ENCODE results near the gene AP2M1.

AP2M1 gene

DNA sequence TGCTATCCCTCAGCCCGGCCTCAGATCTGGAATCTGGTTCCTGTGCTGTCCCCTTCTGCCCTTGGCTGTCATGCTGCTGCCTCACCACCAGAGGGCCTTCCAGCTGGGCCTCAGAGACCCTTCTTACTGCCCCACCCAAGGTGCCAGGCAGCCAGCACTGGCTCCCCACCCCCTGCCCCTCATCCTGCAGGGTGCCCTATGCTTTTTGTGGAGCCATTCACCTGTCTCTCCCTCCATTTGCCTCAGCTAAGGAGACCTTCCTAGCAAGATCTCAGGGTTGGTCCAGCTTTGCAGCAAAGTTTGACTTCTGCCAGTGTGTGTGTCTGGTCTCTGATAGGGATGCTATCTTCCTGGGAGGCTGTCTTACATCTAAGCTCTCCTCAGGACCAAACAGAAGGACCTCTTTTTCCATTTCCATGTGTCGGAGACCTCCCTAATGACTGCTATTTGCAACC, 52.9 kb downstream of the AP2M1 start:
- Histone ChIP-seq H3K27me3 (ENCODE audit: control insufficient read depth in 1 of 2, insufficient read depth in 2 of 2, low read length in 2 of 2) (peaks cover 40 to 59% of the 10 kb centered on the region in 2 donors), H3K9me3 (ENCODE audit: control insufficient read depth in 2 of 2, low read length in 2 of 2) (no peaks in the 10 kb centered on the region), H3K9ac (ENCODE audit: low read length in 2 of 2) (no peak overlapping the region), H3K4me1 (ENCODE audit: control insufficient read depth, insufficient read depth, low read length) (peaks cover 25% of the 10 kb centered on the region), H3K36me3 (ENCODE audit: control insufficient read depth in 2 of 2, insufficient read depth in 2 of 2, low read length in 2 of 2) (no peaks in the 10 kb centered on the region), H3K27ac (ENCODE audit: low read length) (no peak overlapping the region), H3K4me3 (ENCODE audit: low read length in 2 of 2) (no peak overlapping the region)

DNA sequence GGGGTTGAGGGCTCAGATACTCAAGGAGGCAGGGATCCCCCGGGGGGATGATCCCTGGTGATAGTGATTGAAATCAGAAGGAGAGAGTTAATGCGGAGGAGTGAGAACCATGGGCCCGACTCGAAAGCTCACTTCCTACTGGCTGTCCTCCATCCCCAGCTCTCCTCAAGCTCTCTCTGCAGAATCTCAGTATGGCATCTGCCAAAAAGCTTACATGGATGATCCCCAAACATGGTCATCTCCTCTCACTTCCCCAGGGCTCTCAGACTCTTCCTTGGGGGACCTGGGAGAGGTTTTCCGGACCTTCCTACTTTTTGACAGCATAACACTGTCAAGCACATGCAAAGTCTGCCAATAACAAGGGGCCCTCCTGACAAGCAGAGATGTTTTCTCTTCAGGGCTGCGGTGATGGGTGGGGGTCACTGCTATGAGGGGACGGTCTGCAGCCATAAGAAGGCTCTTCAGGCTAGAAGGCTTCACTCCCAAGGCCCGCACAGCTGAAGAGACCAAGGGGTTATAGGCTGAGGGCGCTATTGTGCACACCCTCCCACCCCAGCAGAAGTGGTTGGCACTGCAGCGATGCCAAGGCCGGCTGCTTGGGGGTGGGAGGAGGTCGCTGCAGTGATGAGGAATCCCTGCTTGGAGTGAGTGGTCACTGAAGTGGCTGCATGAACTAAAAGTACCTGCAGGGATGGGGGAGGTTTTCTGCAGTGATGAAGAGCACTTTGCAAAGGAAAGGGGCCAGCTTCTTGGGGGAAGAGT, 53.9 kb downstream of the AP2M1 start:
- Histone ChIP-seq H3K9me3 (ENCODE audit: control insufficient read depth in 2 of 2, low read length in 2 of 2) (no peaks in the 10 kb centered on the region), H3K4me3 (ENCODE audit: low read length in 2 of 2) (peak overlapping the region; percentile 59 to 74), H3K27me3 (ENCODE audit: control insufficient read depth in 1 of 2, insufficient read depth in 2 of 2, low read length in 2 of 2) (peaks cover 40 to 57% of the 10 kb centered on the region in 2 donors), H3K36me3 (ENCODE audit: control insufficient read depth in 2 of 2, insufficient read depth in 2 of 2, low read length in 2 of 2) (no peaks in the 10 kb centered on the region), H3K9ac (ENCODE audit: low read length in 2 of 2) (no peak overlapping the region), H3K4me1 (ENCODE audit: control insufficient read depth, insufficient read depth, low read length) (peaks cover 25% of the 10 kb centered on the region), H3K27ac (ENCODE audit: low read length) (no peak overlapping the region)

DNA sequence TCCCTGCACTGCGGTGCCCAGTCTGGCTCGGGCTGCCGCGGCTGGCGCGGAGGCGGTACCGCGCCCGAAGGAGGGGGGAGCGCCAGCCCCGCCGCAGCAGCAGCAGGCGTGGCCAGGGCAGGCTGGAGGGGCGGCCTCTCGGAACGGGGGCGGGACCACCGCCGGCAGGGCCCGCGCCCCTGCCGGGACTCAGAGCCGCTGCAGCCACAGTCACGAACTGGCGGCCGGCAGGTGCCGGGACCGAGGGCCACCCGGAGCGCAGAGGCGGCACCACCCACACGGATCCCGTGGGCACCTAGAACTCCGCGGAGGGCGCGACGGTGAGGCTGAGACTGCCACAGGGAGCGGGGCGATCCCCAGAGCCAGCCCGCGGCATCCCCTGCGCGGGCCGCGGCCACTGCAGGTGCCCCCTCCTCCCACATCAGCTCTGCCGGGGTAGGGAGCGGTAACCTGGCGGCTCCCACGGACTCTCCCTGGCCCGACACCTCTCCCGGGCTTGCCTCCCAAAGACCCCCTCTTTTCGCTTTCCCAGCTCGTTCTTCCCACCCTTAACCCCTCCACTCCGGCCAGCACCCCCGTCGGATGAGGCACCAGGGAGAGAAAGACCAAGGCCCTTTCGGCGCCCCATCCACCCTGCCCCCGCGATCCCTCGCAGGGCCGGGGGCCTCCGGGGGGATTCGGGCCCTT, 54.9 kb downstream of the AP2M1 start, which contains the start of gene VWA5B2:
VWA5B2 (plus strand) TSS at position 192 of the 687 bp plus-strand sequence. CDS start 944 bp downstream, outside the sequence.
- peaks cover 25% of the 10 kb centered on the region for H3K4me1 ChIP-seq (ENCODE audit: control insufficient read depth, insufficient read depth, low read length)
- H3K9me3 ChIP-seq (ENCODE audit: control insufficient read depth in 2 of 2, low read length in 2 of 2): no peaks in the 10 kb centered on the region
- peak within 1 kb of the TSS; percentile 59 to 74 for H3K4me3 ChIP-seq (ENCODE audit: low read length in 2 of 2)
- H3K36me3 ChIP-seq (ENCODE audit: control insufficient read depth in 2 of 2, insufficient read depth in 2 of 2, low read length in 2 of 2): no peaks in the 10 kb centered on the region
- no peak within 1 kb of the TSS for H3K27ac ChIP-seq (ENCODE audit: low read length)
- H3K9ac ChIP-seq (ENCODE audit: low read length in 2 of 2): no peak within 1 kb of the TSS
- peaks cover 40 to 62% of the 10 kb centered on the region in 2 donors for H3K27me3 ChIP-seq (ENCODE audit: control insufficient read depth in 1 of 2, insufficient read depth in 2 of 2, low read length in 2 of 2)

- Histone ChIP-seq H3K4me1 (ENCODE audit: control insufficient read depth, insufficient read depth, low read length) (peaks cover 25% of the 10 kb centered on the region), H3K27me3 (ENCODE audit: control insufficient read depth in 1 of 2, insufficient read depth in 2 of 2, low read length in 2 of 2) (peaks cover 40 to 62% of the 10 kb centered on the region in 2 donors), H3K4me3 (ENCODE audit: low read length in 2 of 2) (peak overlapping the region; percentile 59 to 74), H3K27ac (ENCODE audit: low read length) (no peak overlapping the region), H3K9me3 (ENCODE audit: control insufficient read depth in 2 of 2, low read length in 2 of 2) (no peaks in the 10 kb centered on the region), H3K9ac (ENCODE audit: low read length in 2 of 2) (no peak overlapping the region), H3K36me3 (ENCODE audit: control insufficient read depth in 2 of 2, insufficient read depth in 2 of 2, low read length in 2 of 2) (no peaks in the 10 kb centered on the region)
Observed at GRCh38 chr3:184230081-184230602, 55.5 kb downstream of the AP2M1 start.

- no peaks in the 10 kb centered on the region for H3K9me3 ChIP-seq (ENCODE audit: control insufficient read depth in 2 of 2, low read length in 2 of 2)
- no peaks in the 10 kb centered on the region for H3K36me3 ChIP-seq (ENCODE audit: control insufficient read depth in 2 of 2, insufficient read depth in 2 of 2, low read length in 2 of 2)
- H3K27ac ChIP-seq (ENCODE audit: low read length): no peak overlapping the region
- H3K9ac ChIP-seq (ENCODE audit: low read length in 2 of 2): no peak overlapping the region
- peak overlapping the region in 1 of 2 donors; percentile 74 for H3K4me3 ChIP-seq (ENCODE audit: low read length in 2 of 2)
- H3K27me3 ChIP-seq (ENCODE audit: control insufficient read depth in 1 of 2, insufficient read depth in 2 of 2, low read length in 2 of 2): peaks cover 37 to 61% of the 10 kb centered on the region in 2 donors
- H3K4me1 ChIP-seq (ENCODE audit: control insufficient read depth, insufficient read depth, low read length): peaks cover 25% of the 10 kb centered on the region
Observed at GRCh38 chr3:184230603-184231528, 56.2 kb downstream of the AP2M1 start.

GRCh38 chr3:184231671-184232070, 57.0 kb downstream of the AP2M1 start:
- Histone ChIP-seq H3K9me3 (ENCODE audit: control insufficient read depth in 2 of 2, low read length in 2 of 2) (no peaks in the 10 kb centered on the region), H3K4me3 (ENCODE audit: low read length in 2 of 2) (no peak overlapping the region), H3K27ac (ENCODE audit: low read length) (no peak overlapping the region), H3K27me3 (ENCODE audit: control insufficient read depth in 1 of 2, insufficient read depth in 2 of 2, low read length in 2 of 2) (peaks cover 36 to 60% of the 10 kb centered on the region in 2 donors), H3K4me1 (ENCODE audit: control insufficient read depth, insufficient read depth, low read length) (peaks cover 25% of the 10 kb centered on the region), H3K36me3 (ENCODE audit: control insufficient read depth in 2 of 2, insufficient read depth in 2 of 2, low read length in 2 of 2) (no peaks in the 10 kb centered on the region), H3K9ac (ENCODE audit: low read length in 2 of 2) (no peak overlapping the region)

GRCh38 chr3:184233127-184233843, 58.6 kb downstream of the AP2M1 start:
- Histone ChIP-seq H3K27me3 (ENCODE audit: control insufficient read depth in 1 of 2, insufficient read depth in 2 of 2, low read length in 2 of 2) (peaks cover 31 to 64% of the 10 kb centered on the region in 2 donors), H3K4me3 (ENCODE audit: low read length in 2 of 2) (no peak overlapping the region), H3K27ac (ENCODE audit: low read length) (no peak overlapping the region), H3K9ac (ENCODE audit: low read length in 2 of 2) (no peak overlapping the region), H3K9me3 (ENCODE audit: control insufficient read depth in 2 of 2, low read length in 2 of 2) (no peaks in the 10 kb centered on the region), H3K36me3 (ENCODE audit: control insufficient read depth in 2 of 2, insufficient read depth in 2 of 2, low read length in 2 of 2) (no peaks in the 10 kb centered on the region), H3K4me1 (ENCODE audit: control insufficient read depth, insufficient read depth, low read length) (peaks cover 25% of the 10 kb centered on the region)
